ENCODE data around the gene MPND.

Gene MPND

GRCh38 chr19:4343370-4344307, at the start of gene MPND:
MPND (plus strand) TSS chr19:4343562; CDS start chr19:4343594, 32 bp downstream.
- peak; percentile 84 for DNase-seq

GRCh38 chr19:4294389-4294788, 49.0 kb upstream of the MPND start:
- DNase-seq, result no peak

GRCh38 chr19:4295972-4296771, 47.2 kb upstream of the MPND start:
- DNase-seq, result peak; percentile 61

GRCh38 chr19:4297901-4298809, 45.2 kb upstream of the MPND start:
- no peak for DNase-seq

- DNase-seq, result no peak
Observed at GRCh38 chr19:4298810-4299550, 44.4 kb upstream of the MPND start.

GRCh38 chr19:4300589-4300988, 42.8 kb upstream of the MPND start:
- no peak for DNase-seq

- no peak for DNase-seq
Observed at GRCh38 chr19:4301590-4302242, 41.6 kb upstream of the MPND start.

GRCh38 chr19:4302243-4302640, 41.1 kb upstream of the MPND start, which contains the start of gene TMIGD2:
TMIGD2 (minus strand) TSS chr19:4302389; CDS start chr19:4302385, 4 bp downstream.
- DNase-seq, result no peak

GRCh38 chr19:4303819-4304537, 39.4 kb upstream of the MPND start:
- DNase-seq, result no peak

- peak; percentile 47 for DNase-seq
Observed at GRCh38 chr19:4304538-4305256, 38.7 kb upstream of the MPND start, which contains the start of gene FSD1. FSD1 (plus strand) TSS chr19:4304598; CDS start chr19:4304747, 149 bp downstream.

GRCh38 chr19:4305257-4305612, 38.1 kb upstream of the MPND start:
- DNase-seq, result no peak

- DNase-seq, result no peak
Observed at GRCh38 chr19:4305659-4306058, 37.7 kb upstream of the MPND start.

- no peak for DNase-seq
Observed at GRCh38 chr19:4310247-4311121, 32.9 kb upstream of the MPND start.

GRCh38 chr19:4313847-4314490, 29.4 kb upstream of the MPND start:
- DNase-seq, result no peak

- no peak for DNase-seq
Observed at GRCh38 chr19:4316956-4317355, 26.4 kb upstream of the MPND start.

GRCh38 chr19:4318460-4318859, 24.9 kb upstream of the MPND start:
- DNase-seq, result no peak

- DNase-seq, result no peak
Observed at GRCh38 chr19:4319067-4319718, 24.2 kb upstream of the MPND start.

GRCh38 chr19:4320419-4320818, 22.9 kb upstream of the MPND start:
- DNase-seq, result no peak

All from NCI-H1092 treated with DMSO at 0.1 percent for 48 hours (cell line).